Activated T-cell treated with anti-CD3 and anti-CD28 coated beads for 24 hours (primary cell): Measurements from ENCODE around the gene CACNA1A.
"Not testable (repeated sequence)": the region's sequence is repeated elsewhere in the genome, so short reads cannot be mapped to it uniquely, and the experiment has no call there.

ENCODE experiments used
- DNase-seq: peaks from one replicate; pipeline ENCODE4 v3.0.0-alpha.2; 2020; ENCODE audit warnings: low read depth

The CACNA1A gene

GRCh38 chr19:13363954-13364353 is 142.3 kb downstream of the CACNA1A start:
- no peak for DNase-seq

- DNase-seq = no peak
Observed at GRCh38 chr19:13363245-13363644, 143.0 kb downstream of the CACNA1A start.

GRCh38 chr19:13362668-13363067 is 143.6 kb downstream of the CACNA1A start:
- DNase-seq = no peak

GRCh38 chr19:13361726-13362125 is 144.6 kb downstream of the CACNA1A start:
- DNase-seq = not testable (repeated sequence)

- no peak for DNase-seq
Observed at GRCh38 chr19:13356686-13357280, 149.5 kb downstream of the CACNA1A start.

- no peak for DNase-seq
Observed at GRCh38 chr19:13356185-13356584, 150.1 kb downstream of the CACNA1A start.

- DNase-seq = no peak
Observed at GRCh38 chr19:13355356-13355755, 150.9 kb downstream of the CACNA1A start.

GRCh38 chr19:13353625-13354024 is 152.7 kb downstream of the CACNA1A start:
- DNase-seq = no peak

- no peak for DNase-seq
Observed at GRCh38 chr19:13350759-13351158, 155.5 kb downstream of the CACNA1A start.

GRCh38 chr19:13350072-13350471 is 156.2 kb downstream of the CACNA1A start:
- no peak for DNase-seq

- no peak for DNase-seq
Observed at GRCh38 chr19:13347367-13347766, 158.9 kb downstream of the CACNA1A start.

GRCh38 chr19:13343514-13343913 is 162.8 kb downstream of the CACNA1A start:
- no peak for DNase-seq

- no peak for DNase-seq
Observed at GRCh38 chr19:13342672-13343071, 163.6 kb downstream of the CACNA1A start.

- DNase-seq = no peak
Observed at GRCh38 chr19:13339869-13340268, 166.4 kb downstream of the CACNA1A start.

GRCh38 chr19:13337181-13337580 is 169.1 kb downstream of the CACNA1A start:
- DNase-seq = no peak

GRCh38 chr19:13334801-13335481 is 171.3 kb downstream of the CACNA1A start:
- no peak for DNase-seq

GRCh38 chr19:13330285-13330684 is 176.0 kb downstream of the CACNA1A start:
- DNase-seq = no peak

GRCh38 chr19:13329766-13330165 is 176.5 kb downstream of the CACNA1A start:
- DNase-seq = no peak

- no peak for DNase-seq
Observed at GRCh38 chr19:13328241-13328640, 178.0 kb downstream of the CACNA1A start.

- DNase-seq = no peak
Observed at GRCh38 chr19:13319526-13319925, 186.8 kb downstream of the CACNA1A start.

- DNase-seq = no peak
Observed at GRCh38 chr19:13318190-13318589, 188.1 kb downstream of the CACNA1A start.

GRCh38 chr19:13315495-13315894 is 190.8 kb downstream of the CACNA1A start:
- DNase-seq = no peak

GRCh38 chr19:13314761-13315160 is 191.5 kb downstream of the CACNA1A start:
- no peak for DNase-seq

- no peak for DNase-seq
Observed at GRCh38 chr19:13313875-13314274, 192.4 kb downstream of the CACNA1A start.
